IPS-NIHi7 (cell line): ENCODE results near the gene AKAP8L.

Experiments used
- DNase-seq: peaks from one replicate; pipeline ENCODE4 v3.0.0; 2012; ENCODE audit warnings: mixed read lengths; ENCODE audit errors: extremely low spot score

The AKAP8L gene

DNA sequence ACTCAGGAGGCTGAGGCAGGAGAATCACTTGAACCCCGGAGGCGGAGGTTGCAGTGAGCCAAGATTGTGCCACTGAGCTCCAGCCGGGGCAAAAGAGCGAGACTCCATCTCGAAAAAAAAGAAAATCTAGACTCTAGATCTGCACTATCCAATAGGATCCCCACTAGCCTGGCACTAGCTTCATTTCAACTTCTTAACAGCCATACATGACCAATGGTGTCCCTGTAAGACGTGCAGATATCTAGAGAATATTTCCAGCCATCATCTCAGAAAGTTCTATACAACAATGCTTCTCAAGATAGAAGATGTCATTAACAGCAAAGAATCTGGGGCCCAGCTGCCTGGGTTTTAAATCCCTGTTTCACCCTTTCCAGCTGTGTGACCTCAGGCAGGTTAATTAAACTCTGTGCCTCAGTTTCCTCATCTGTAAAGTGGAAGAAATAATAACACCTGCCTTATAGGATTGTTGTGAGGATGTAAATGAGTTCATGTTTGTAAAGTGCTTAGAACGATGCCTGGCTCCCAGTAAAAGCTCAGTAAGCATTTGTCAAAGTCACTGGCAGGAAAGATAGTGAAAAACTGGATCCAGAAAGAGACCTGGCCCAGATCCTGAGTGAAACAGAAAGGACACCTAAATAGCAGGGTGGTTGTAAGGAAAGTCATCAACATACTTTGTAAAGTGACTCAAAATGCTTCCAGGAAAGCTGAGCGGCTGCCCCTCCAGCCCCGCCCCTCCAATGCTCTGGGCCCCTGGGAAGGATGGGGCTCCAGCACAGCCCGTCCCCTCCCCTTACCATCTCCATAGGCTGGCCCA is 17.4 kb upstream of the AKAP8L start:
- DNase-seq, result no peak

DNA sequence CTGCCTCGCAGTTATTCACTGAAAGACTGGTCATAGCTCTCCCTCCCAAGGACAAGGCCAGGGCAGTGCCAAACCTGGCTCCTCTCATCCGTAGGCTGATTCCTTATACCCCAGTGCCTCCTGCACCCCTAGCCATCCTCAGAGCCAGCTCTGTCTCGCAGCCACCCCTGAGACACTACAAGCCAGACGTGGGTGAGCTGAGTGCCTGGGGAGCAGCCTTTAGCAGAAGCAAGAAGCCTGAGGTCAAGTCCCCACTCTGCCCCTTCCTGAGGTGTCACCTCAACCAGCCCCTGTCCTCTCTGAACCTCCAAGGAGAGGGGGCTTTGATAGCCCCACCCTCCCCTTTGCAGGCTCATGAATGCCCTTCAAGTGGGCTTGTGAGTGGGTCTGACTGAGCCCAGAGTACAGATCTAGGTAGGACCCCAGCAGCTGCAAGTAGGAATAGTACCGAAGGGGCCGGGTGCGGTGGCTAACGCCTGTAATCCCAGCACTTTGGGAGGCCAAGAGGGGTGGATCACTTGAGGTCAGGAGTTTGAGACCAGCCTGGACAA is 14.8 kb upstream of the AKAP8L start:
- no peak for DNase-seq

DNA sequence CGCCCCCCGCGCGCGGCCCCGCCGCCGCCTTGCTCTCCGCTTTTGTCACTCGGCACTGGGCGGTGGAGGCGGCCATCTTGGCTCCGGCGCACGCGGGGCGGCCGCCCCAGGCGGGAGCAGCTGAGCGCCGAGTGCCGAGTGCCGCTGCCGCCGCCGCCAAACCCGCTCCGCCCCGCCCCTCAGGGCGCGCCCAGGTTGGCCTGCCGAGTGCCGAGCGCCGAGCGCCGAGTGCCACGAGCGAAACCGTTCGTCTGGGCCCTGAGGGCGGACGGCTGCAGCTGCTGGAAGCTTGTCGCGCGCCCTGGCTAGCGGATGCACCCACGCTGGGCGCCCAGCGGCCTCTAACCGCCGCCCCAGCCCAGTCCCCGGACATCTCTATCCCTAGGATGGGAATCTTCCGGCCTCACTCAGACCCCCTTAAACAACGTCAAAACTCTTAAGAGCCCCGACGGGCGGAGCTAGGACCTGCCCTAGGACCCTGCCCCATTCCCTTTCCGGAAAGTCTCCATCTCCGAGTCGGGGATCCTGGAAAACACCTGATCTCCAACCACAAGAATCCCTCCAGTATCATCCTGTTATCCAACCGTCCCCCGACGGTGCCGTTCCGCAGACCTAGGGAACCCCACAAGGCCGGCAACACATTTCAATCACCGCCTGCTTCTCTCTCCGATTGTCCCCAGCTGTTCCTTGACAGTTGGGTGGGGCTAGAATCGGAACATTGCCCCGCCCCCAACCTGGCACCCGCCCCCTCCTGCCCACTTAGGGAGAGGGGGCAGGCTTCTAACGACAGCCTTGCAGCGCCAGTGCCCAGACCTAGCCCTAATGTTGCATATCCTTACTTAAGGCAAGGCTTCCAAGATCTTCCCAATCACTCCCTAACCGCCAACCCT is 14.1 kb upstream of the AKAP8L start:
- DNase-seq, result peak; percentile 98

GRCh38 chr19:15432018-15432494 is 13.3 kb upstream of the AKAP8L start:
- DNase-seq, result peak; percentile 52

DNA sequence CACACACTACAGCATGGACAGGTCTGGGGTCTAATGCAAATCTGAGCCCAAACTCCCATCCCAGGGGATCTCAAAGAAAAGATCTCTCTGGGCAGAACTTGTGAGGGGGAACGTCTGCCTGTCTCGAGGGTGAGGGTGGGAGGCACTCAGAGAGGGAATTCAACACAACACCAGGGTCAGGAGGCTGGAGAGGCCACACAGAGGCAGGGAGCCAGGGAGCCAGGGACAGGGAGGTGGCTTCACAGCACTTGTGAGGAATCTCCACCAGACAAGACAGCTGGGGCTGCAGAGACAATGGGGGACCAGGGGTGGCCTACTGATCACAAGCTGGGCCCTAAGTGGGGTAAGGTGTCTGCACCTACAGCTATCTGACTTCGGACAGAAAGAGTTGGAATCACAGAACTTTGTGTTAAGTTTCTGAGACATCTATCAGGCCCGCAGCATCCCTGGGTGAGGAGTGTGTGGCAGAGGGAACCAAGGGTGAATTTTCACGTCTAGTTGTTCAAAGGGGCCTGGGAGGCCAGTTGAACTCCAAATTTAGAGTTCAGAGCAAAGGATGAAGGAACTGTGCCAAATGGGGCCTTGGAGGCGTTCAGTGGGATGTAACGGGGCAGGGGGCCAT is 12.7 kb upstream of the AKAP8L start:
- DNase-seq, result no peak

GRCh38 chr19:15430526-15431120 is 11.8 kb upstream of the AKAP8L start:
- DNase-seq, result no peak

DNA sequence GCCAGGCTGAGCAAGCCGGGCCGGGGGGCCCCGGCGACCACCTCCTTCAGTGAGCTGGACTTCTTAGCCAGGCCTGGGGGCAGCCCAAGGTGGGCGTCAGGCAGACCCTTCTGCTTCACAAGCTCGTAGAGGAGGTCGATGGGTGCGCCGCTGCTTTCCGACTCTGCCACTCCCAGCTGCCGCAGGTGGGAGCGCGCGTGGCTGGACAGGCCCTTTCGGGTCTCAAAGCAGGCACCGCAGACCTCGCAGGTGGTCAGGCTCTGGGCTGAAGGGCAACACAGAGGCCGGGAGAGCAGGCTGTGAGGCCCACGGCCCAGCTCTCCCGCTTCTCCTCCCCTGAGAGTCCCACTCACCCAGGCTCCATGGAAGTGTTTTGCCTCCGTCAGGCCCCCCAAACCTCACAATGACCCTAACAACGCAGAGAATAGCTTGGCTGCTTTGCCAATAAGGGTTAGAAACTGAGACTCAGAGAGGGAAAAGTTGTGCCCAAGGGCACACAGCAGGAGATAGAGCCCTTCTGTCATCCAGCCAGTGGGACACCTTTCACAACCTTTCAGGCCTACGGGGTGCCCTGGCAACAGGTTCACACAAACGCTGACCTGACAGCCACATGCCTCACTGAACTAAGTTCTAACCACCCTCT is 11.2 kb upstream of the AKAP8L start:
- DNase-seq, result no peak

GRCh38 chr19:15428956-15429824 is 10.4 kb upstream of the AKAP8L start:
- no peak for DNase-seq

DNA sequence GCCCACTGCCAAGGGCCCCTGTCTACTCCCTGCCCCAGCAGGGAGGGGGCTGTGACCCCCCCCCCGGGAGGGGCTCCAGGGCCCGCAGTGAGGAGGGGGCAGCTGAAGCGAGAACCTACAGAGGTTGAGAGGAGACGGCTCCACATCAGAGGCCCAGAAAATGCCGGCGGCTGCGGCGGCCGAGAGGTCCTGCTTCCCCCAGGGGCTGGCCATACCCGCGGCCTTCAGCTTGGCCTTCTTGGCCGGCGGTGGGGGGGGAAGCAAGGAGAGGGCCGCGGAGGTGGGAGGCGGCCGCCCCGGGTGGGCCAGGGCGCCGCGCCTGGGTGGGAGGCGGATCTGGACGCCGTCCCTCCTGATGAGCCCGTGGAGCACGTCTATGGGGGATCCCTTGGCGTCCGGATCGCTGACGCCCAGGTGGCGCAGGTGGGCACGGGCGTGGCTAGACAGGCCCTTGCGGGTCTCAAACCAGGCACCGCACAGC is 9.2 kb upstream of the AKAP8L start:
- no peak for DNase-seq

- DNase-seq, result no peak
Measured at GRCh38 chr19:15427350-15427700, 8.5 kb upstream of the AKAP8L start.

DNA sequence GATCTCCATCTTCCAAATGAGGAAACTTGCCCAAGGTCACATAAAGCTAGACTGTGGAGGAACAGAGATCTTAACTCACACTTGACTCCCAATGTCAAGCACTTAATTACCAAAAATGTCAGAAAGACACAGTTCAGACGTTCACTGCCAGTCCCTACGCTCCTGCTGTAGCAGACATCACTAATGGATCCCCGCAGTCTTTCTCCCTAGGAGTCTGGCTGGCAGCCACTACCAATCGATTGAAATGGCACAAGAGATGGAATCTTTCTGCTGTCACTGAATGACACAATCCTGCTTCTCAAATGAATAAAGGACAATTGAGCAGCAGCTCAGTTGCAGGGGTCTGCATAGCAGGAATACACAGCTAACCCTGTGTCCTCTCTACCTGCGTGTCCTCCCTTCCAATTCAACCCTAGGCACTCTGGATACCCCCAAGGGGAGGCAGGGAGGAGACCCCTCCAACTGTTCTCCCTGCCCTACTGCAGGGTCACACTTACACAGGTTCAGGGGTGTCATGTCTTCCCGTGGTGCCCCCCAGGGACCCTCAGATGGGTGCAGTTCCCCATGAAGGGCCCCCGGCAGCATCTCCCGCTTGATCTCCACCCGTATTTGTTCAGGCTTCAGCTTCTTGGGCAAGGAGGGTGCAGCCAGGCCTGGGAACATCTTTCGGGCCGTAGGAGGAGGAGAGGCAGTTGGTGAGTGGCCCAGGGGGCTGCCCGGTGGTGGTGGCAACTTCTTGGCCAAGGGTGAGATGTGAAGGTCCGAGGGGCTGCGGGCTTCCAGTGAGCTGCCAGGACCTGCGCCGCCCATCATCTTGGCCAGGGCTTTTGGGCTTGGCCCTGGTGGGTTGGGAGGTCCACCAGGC is 7.9 kb upstream of the AKAP8L start:
- DNase-seq, result no peak

- DNase-seq, result no peak
Measured at GRCh38 chr19:15425321-15425950, 6.6 kb upstream of the AKAP8L start.

GRCh38 chr19:15424692-15425272 is 6.0 kb upstream of the AKAP8L start:
- no peak for DNase-seq

GRCh38 chr19:15424121-15424520 is 5.3 kb upstream of the AKAP8L start:
- DNase-seq, result no peak

GRCh38 chr19:15423130-15423529 is 4.3 kb upstream of the AKAP8L start:
- no peak for DNase-seq

GRCh38 chr19:15422296-15423075 is 3.7 kb upstream of the AKAP8L start:
- DNase-seq, result no peak

GRCh38 chr19:15421721-15422260 is 3.0 kb upstream of the AKAP8L start:
- no peak for DNase-seq
